DOHH2 (cell line): ENCODE results near the gene THRB.

ENCODE experiments used
- H3F3A ChIP-seq: fragments of 200-600 bp; sonication (generic), shearing (Covaris generic); 2 replicates; pipeline ENCODE4 v1.6.0; 2016; ENCODE audit warnings: antibody characterized with exemption, mild to moderate bottlenecking; ENCODE audit not compliant: control insufficient read depth, insufficient read depth
- H3K27ac ChIP-seq: fragments of 200-600 bp; sonication (generic); 2 replicates; pipeline ENCODE4 v1.5.1; 2014; ENCODE audit warnings: low read depth, mild to moderate bottlenecking, low read length, moderate library complexity
- H3K27me3 ChIP-seq: fragments of 200-600 bp; sonication (generic); 2 replicates; pipeline ENCODE4 v1.6.1; 2014; ENCODE audit warnings: mild to moderate bottlenecking, low read length, mixed read lengths; ENCODE audit not compliant: control insufficient read depth
- H3K36me3 ChIP-seq: fragments of 200-600 bp; sonication (generic); 2 replicates; pipeline ENCODE4 v1.6.1; 2014; ENCODE audit warnings: mild to moderate bottlenecking, low read length, moderate library complexity, mixed read lengths; ENCODE audit not compliant: control insufficient read depth
- H3K4me1 ChIP-seq: fragments of 200-600 bp; sonication (generic); 2 replicates; pipeline ENCODE4 v1.6.1; 2014; ENCODE audit warnings: mild to moderate bottlenecking, low read length, mixed read lengths; ENCODE audit not compliant: control insufficient read depth
- H3K4me2 ChIP-seq: fragments of 200-600 bp; sonication (generic); 2 replicates; pipeline ENCODE4 v1.6.0; 2014; ENCODE audit warnings: mild to moderate bottlenecking, low read length, moderate library complexity
- H3K4me3 ChIP-seq: fragments of 200-600 bp; sonication (generic); 2 replicates; pipeline ENCODE4 v1.5.1; 2014; ENCODE audit warnings: mild to moderate bottlenecking, low read length, mixed read lengths
- H3K79me2 ChIP-seq: fragments of 200-600 bp; sonication (generic); 2 replicates; pipeline ENCODE4 v1.6.1; 2014; ENCODE audit warnings: mild to moderate bottlenecking, low read length, mixed read lengths; ENCODE audit not compliant: control insufficient read depth
- H3K9me2 ChIP-seq: fragments of 200-600 bp; sonication (generic); replicated peaks from 2 replicates; pipeline ENCODE4 v1.6.1; 2014; ENCODE audit warnings: mild to moderate bottlenecking, low read length, mixed read lengths; ENCODE audit not compliant: control insufficient read depth
- H3K9me3 ChIP-seq: fragments of 200-600 bp; sonication (generic); 2 replicates; pipeline ENCODE4 v1.6.1; 2014; ENCODE audit warnings: antibody characterized with exemption, low read length, mixed read lengths; ENCODE audit not compliant: control insufficient read depth, insufficient read depth
- H4K20me1 ChIP-seq: fragments of 200-600 bp; sonication (generic); 2 replicates; pipeline ENCODE4 v1.6.0; 2014; ENCODE audit warnings: low read depth, mild to moderate bottlenecking, antibody characterized with exemption, low read length, moderate library complexity; ENCODE audit not compliant: control insufficient read depth, insufficient read depth
- EZH2phosphoT487 ChIP-seq: fragments of 200-600 bp; sonication (generic); IDR thresholded peaks from 2 replicates; pipeline ENCODE4 v1.6.1; 2017; ENCODE audit warnings: borderline replicate concordance, mild to moderate bottlenecking, antibody characterized with exemption, low read length, moderate library complexity, mixed read lengths
- TF ChIP-seq, protein P1 (sequence below): fragments of 200-600 bp; sonication (generic); IDR thresholded peaks from one replicate; pipeline ENCODE4 v1.5.1; 2014; ENCODE audit warnings: antibody characterized with exemption, mild to moderate bottlenecking, low read depth, low read length; ENCODE audit not compliant: poor library complexity, severe bottlenecking

THRB gene

DNA sequence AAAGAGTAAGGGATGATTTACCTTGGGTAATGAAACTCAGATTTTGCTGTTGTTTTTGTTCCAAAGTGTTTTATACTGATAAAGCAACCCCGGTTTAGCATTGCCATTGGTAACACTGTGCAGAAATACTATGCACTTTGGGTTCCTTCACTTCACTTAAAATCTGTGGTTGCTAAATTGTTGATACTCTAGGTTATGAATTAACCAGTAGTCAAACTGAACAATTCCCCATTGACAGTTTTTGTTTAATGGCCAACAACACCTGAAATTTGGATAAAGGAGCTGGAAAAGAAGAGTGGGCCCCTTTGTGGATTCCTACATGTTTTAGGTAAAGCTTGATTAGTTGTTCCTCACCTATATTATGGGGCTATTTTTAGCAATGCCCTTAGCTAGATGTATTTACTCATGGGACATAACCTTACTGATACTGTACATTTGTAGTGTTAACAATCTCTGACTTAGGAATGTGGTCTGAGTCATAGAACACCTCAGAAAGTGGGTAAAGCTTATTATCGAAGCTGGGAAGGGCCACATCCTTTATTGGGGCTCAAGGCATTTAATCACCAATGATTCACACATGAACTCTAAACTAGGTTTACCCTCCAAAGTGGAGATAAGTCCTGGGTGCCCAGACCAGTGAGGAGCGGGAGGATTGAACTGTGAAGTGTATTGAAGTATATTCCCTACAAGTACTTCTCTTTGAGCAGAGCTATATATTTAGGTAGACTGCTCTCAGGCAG is 29.5 kb upstream of the THRB start:
- no peaks in the 10 kb centered on the region for H3K36me3 ChIP-seq
- H3K4me3 ChIP-seq, result no peak overlapping the region
- no peaks in the 10 kb centered on the region for H3K79me2 ChIP-seq
- H3F3A ChIP-seq, result no peaks in the 10 kb centered on the region
- no peaks in the 10 kb centered on the region for H4K20me1 ChIP-seq
- no peaks in the 10 kb centered on the region for H3K9me2 ChIP-seq
- H3K9me3 ChIP-seq, result peaks cover 8% of the 10 kb centered on the region
- H3K4me2 ChIP-seq, result no peak overlapping the region
- peaks cover 38% of the 10 kb centered on the region for H3K27me3 ChIP-seq
- no peak for TF ChIP-seq EZH2phosphoT487
- TF ChIP-seq, protein P1, sequence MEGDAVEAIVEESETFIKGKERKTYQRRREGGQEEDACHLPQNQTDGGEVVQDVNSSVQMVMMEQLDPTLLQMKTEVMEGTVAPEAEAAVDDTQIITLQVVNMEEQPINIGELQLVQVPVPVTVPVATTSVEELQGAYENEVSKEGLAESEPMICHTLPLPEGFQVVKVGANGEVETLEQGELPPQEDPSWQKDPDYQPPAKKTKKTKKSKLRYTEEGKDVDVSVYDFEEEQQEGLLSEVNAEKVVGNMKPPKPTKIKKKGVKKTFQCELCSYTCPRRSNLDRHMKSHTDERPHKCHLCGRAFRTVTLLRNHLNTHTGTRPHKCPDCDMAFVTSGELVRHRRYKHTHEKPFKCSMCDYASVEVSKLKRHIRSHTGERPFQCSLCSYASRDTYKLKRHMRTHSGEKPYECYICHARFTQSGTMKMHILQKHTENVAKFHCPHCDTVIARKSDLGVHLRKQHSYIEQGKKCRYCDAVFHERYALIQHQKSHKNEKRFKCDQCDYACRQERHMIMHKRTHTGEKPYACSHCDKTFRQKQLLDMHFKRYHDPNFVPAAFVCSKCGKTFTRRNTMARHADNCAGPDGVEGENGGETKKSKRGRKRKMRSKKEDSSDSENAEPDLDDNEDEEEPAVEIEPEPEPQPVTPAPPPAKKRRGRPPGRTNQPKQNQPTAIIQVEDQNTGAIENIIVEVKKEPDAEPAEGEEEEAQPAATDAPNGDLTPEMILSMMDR, result no peak
- H3K27ac ChIP-seq, result no peak overlapping the region
- no peaks in the 10 kb centered on the region for H3K4me1 ChIP-seq

GRCh38 chr3:24523215-24523614 is 28.6 kb upstream of the THRB start:
- Histone ChIP-seq H3K27ac (no peak overlapping the region), H3K4me3 (no peak overlapping the region), H3F3A (no peaks in the 10 kb centered on the region), H3K27me3 (peaks cover 41% of the 10 kb centered on the region), H3K4me2 (no peak overlapping the region), H3K9me3 (peaks cover 8% of the 10 kb centered on the region), H4K20me1 (no peaks in the 10 kb centered on the region), H3K79me2 (no peaks in the 10 kb centered on the region), H3K36me3 (no peaks in the 10 kb centered on the region), H3K9me2 (no peaks in the 10 kb centered on the region), H3K4me1 (no peaks in the 10 kb centered on the region)
- no peak for TF ChIP-seq EZH2phosphoT487
- TF ChIP-seq, protein P1, result no peak

DNA sequence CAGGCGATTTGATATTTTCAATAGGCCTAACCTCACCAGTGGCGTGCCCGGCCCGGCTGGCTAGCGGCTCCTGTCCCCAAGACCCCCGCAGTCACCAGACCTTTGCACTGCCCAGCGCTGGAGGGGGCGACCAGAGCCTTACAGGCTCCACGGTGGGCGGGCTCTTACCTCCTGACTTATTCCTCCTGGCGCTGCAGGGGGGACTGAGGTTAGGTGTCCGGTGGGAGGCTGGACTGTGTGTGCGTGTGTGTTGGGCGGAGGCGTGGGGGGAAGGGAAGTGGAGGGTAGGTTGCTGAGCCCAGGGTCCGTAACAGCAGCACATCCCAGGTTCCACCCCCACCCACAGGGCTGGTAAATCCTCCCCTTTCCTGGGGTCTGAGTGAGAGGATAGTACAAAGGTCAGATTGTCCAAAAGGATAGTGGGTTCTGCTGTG is 27.5 kb upstream of the THRB start:
- no peak overlapping the region for H3K4me2 ChIP-seq
- H3K4me1 ChIP-seq, result no peaks in the 10 kb centered on the region
- no peak overlapping the region for H3K4me3 ChIP-seq
- no peaks in the 10 kb centered on the region for H3K79me2 ChIP-seq
- no peaks in the 10 kb centered on the region for H4K20me1 ChIP-seq
- H3K27me3 ChIP-seq, result peaks cover 41% of the 10 kb centered on the region
- peaks cover 8% of the 10 kb centered on the region for H3K9me3 ChIP-seq
- H3F3A ChIP-seq, result no peaks in the 10 kb centered on the region
- H3K36me3 ChIP-seq, result no peaks in the 10 kb centered on the region
- H3K9me2 ChIP-seq, result no peaks in the 10 kb centered on the region
- TF ChIP-seq, protein P1, result no peak
- no peak for TF ChIP-seq EZH2phosphoT487
- H3K27ac ChIP-seq, result no peak overlapping the region
